Measurements from ENCODE around the gene AKT2.

DNA sequence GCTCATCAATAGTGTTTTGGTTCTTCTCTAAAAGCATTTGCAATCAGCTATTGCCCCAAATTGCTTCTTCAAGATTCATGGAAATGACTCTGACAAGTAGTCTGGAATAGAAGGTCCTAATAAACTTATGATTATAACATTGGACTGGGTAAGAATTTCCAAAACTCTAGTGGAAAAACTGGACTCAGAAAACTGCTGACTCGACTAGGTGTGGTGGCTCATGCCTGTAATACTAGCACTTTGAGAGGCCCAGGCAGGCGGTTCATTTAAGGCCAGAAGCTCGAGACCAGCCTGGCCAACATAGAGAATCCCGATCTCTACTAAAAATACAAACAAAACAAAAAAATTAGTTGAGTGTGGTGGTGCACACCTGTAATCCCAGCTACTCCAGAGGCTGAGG is 15.5 kb upstream of the AKT2 start:
- TF ChIP-seq CTCF (IDR thresholded peaks at IDR 0.05; ENCODE audit: control extremely low read depth in 1 of 3, insufficient read depth in 1 of 3, low read depth in 1 of 3, low read length in 3 of 3) (no peak), TAF1 (IDR thresholded peaks at IDR 0.05; ENCODE audit: low read depth, low read length) (no peak), SUZ12 (IDR thresholded peaks at IDR 0.05; ENCODE audit: low read length) (no peak), ZNF274 (IDR thresholded peaks at IDR 0.05; ENCODE audit: borderline replicate concordance, extremely low read depth, low read length) (no peak), CHD2 (IDR thresholded peaks at IDR 0.05; ENCODE audit: low read length) (no peak), HDAC2 (IDR thresholded peaks at IDR 0.05; ENCODE audit: borderline replicate concordance in 1 of 2, low read depth in 2 of 2, low read length in 2 of 2) (no peak), GTF2F1 (IDR thresholded peaks at IDR 0.05; ENCODE audit: borderline replicate concordance, low read depth, low read length) (no peak), JUN (IDR thresholded peaks at IDR 0.05; ENCODE audit: low read depth, low read length) (no peak), RNF2 (IDR thresholded peaks at IDR 0.05; ENCODE audit: borderline replicate concordance, low read depth, low read length, missing control alignments, poor library complexity, severe bottlenecking) (no peak), POLR2AphosphoS5 (IDR thresholded peaks at IDR 0.05; ENCODE audit: low read depth, low read length) (no peak), POLR2A (IDR thresholded peaks at IDR 0.05; ENCODE audit: control extremely low read depth in 1 of 2, low read depth in 2 of 2, low read length in 2 of 2) (no peak), CREB1 (IDR thresholded peaks at IDR 0.05) (no peak), USF2 (IDR thresholded peaks at IDR 0.05; ENCODE audit: low read length) (no peak), CEBPB (IDR thresholded peaks at IDR 0.05; ENCODE audit: low read depth, low read length) (no peak)

Measured in H1 (cell line).